ACHN (cell line): Measurements from ENCODE around the gene IQUB.
"Not testable (repeated sequence)": the region's sequence is repeated elsewhere in the genome, so short reads cannot be mapped to it uniquely, and the experiment has no call there.

Experiments used
- DNase-seq: peaks from one replicate; pipeline ENCODE4 v3.0.0-alpha.2; 2015
- in situ Hi-C: cut with HindIII; loops from 2 replicates; pipeline ENCODE4 v1.10.0; 2017; ENCODE audit warnings: low sequenced_read_pairs, low pct_ligation_motif_present, low pct_unique_long_range_greater_than_20kb

Gene IQUB

DNA sequence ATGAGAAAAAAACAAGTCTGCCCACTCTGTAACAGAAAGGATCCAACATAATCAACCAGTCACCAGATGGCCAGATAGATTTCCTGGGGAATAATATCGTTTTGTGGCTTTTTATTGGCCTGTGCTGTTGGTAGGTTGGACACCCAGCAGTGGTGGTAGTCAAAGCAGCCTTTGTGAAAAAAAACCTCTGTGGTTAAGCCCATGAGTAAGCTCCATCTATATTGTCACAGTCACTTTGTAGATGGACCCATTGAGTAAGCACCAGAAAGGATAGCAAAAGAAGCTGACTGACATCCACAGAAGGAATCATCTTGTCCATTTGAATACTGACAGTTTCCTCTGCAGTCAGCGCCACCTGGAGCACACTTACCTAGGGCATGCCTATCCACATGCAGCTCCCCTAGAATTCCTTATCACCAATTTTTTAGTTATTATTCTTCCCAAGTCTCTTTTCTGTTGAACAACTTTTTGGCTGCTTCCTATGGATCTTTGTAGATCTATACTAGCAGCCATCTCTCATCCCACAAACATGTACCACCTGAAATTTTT is 96.9 kb downstream of the IQUB start:
- in situ Hi-C loops = no loop called here
- no peak for DNase-seq

DNA sequence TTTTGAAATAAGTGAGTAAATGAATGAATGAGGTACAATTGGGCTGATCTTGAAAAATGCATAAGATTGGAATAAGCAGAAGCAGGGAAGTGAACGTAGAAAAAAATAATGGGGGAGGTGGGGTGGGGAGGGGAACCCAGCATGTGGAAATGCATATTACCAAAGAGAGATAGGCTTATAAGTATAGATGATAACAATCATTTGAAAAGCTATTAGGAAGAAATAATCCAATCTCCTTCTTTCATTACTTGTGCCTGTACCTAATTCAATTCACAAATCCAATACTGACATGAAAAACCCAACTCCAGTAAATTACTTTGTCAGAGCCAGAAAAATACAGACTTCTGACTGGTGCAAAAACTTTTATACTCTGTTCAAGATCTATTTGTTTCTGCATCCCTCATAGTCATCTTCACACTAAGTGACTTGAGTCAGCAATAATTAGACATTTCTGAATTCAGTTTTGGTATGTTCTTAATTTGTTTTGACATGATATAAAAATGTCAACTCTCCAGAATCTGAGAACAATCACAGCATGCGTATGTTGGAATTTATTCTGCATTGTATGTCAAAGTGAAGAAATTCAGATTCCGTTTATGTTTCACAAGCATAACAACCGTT is 99.2 kb downstream of the IQUB start:
- in situ Hi-C loops = no loop called here
- no peak for DNase-seq

DNA sequence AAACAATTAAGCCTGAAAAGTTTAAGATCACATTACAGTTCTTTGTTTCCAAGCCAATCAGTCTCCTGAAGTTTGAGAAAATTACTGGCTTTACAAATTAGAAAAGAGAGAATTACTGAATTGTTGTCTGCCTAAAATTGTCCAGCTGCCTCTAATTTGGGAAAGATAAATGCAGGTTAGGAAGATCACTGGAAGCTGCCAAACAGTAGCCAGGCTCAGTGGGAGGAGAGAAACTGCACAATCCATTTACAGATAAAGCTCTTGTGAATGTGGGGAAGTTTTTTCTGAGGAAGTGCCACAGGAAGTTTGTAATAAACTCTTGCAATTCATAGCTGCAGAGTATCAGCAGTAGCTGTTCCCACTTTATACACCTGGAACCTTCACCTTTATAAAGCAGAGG is 100.7 kb downstream of the IQUB start:
- no peak for DNase-seq
- in situ Hi-C loops = no loop called here

- in situ Hi-C loops = no loop called here
- peak; percentile 14 for DNase-seq
Observed at GRCh38 chr7:123432601-123433000, 101.8 kb downstream of the IQUB start.

DNA sequence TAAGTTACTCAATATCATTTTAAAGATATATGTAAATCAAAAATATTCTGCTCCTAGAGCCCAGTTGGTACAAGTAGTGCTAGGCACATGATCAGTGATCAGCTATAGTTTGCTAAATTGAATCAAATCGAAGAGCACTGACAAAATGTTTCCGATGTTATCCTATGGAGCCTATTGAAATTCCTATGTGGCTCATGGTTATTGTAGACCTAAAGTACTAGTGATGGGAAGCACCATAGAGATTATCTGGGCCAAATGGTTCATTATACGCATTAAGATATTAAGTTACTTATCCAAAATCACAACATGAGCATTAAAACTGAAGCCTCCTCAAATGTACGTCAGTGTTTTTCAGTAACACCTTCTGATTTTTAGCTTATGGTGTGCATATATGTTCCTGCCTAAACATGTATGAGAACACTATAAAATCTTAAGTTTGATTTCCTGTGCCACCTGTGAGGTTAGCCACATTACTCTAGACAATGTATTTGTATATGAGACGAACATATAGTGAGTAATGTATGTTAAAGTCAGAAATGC is 103.2 kb downstream of the IQUB start:
- no peak for DNase-seq
- in situ Hi-C loops = no loop called here

DNA sequence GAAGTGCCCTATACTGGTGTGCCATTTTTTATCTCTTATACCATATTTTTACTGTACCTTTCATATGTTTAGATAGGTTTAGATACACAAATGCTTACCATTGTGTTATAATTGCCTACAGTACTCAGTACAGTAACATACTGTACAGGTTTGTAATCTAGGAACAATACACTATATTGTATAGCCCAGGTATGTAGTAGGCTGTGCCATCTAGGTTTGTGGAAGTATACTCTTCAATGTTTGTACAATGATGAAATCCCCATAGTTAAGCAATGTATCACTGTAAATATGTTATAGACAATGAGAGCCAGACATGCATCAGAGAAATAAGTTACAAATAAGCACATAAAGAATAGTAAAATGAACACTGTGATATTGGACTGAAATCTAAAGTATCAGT is 109.1 kb downstream of the IQUB start:
- no peak for DNase-seq
- in situ Hi-C loops = no loop called here

DNA sequence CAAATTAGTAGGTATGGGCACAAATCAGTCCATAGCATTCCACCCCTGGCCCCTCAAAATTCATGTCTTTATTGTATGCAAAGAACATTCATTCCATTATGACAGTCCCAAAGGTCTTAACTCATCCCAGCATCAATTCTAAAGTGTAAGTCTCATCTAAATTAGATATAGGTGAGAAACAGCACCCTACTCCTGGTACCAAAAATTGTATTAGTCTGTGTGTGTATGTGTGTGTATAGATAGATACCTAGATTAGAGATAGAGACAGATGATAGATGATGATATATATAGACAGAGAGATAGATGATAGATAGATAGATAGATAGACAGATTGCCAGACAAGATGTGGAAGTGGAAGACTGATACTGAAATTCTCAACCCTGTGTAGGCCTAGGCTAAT is 109.9 kb downstream of the IQUB start:
- in situ Hi-C loops = no loop called here

GRCh38 chr7:123423622-123424021 is 110.8 kb downstream of the IQUB start:
- DNase-seq = no peak
- in situ Hi-C loops = no loop called here

More for the DNA sequence above, 109.9 kb downstream of the IQUB start:
- no peak for DNase-seq

DNA sequence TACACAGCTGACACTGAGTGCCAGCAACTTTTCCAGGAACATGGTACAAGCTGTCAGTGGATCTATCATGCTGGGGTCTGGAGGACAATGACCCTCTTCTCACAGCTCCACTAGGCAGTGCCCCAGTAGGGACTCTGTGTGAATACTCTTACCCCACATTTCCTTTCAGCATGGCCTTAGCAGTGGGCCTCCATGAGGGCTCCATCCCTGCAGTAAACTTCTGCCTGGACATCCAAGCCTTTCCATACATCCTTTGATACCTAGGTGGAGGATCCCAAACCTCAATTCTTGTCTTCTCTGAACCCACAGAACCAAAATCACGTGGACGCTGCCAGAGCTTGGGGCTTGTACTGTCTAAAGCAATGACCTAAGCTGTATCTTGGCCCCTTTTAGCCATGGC is 116.8 kb downstream of the IQUB start:
- DNase-seq = no peak
- in situ Hi-C loops = no loop called here

DNA sequence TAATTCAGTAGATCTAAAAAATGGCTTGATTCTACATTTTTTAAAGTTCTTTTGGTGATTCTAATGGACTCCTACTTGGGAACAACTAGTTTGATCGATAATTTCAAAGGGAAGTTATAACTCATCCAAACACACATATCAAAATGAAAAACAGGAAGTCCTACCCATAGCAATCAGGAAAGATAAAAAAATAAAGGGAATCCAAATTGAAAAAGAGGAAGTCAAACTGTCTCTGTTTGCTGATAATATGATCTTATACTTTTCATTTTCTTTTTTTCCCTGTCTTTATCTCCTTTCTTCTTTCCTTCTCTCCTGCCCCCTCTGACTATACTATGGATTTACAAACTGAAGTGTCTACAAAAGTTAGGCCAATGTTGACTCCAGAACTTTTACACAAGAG is 118.8 kb downstream of the IQUB start:
- no peak for DNase-seq

DNA sequence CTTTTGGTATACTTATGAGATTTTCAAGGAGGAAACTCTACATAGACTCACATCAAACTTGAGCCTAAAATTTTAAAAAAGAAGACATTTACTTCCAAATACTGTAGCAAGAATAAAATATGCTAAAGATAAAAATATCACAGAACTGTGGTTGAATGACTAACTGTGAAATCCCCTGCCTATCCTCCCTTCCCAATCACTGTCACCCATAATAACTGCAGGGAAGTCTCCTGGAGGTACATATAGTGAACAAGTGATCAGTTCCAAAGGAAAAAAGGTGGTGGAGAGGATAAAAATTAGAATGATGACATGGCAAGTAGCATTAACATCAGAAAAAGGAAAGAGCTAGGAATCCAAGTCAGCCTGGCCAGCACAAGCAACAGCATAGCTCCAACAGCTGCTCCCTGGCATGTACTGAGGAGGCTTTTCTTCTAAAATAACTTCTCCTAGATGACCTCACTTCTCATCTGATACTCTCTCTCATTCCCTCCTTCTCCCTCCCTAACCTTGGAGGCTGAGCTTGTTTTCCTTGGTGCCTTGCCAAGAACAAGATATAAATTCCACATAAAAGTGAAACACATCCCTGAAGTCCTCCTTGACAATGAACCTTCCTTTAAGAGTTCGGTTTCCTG is 124.0 kb downstream of the IQUB start:
- peak; percentile 49 for DNase-seq
- in situ Hi-C loops = no loop called here

More for the DNA sequence above, 118.8 kb downstream of the IQUB start:
- in situ Hi-C loops = no loop called here

- DNase-seq, in situ Hi-C loops: not testable (repeated sequence)
Observed at GRCh38 chr7:123407951-123408350, 126.4 kb downstream of the IQUB start.
